Transverse colon (tissue), 4 donors: Measurements from ENCODE around the gene GDPGP1.

Experiments
- CTCF ChIP-seq, 5 experiments: fragments of 200-600 bp in 3 of 5; fragments of 450-650 bp in 2 of 5; sonication (generic) in 3 of 5; IDR thresholded peaks; 1 replicate in 2 of 5; 2 replicates in 3 of 5; pipeline ENCODE4 v1.5.1; 2016 to 2017; ENCODE audit warnings: antibody characterized with exemption in 5 of 5, inconsistent platforms in 3 of 5, mild to moderate bottlenecking in 2 of 5, moderate library complexity in 1 of 5
- POLR2A ChIP-seq: fragments of 450-650 bp; IDR thresholded peaks from one replicate; pipeline ENCODE4 v1.6.1; 2016; ENCODE audit warnings: antibody characterized with exemption, mild to moderate bottlenecking, moderate library complexity
- POLR2AphosphoS5 ChIP-seq, 3 donors: sonication (generic); formaldehyde crosslinking; IDR thresholded peaks; one replicate each; pipeline ENCODE4 v1.6.1; 2016; ENCODE audit warnings: antibody characterized with exemption in 3 of 3

DNA sequence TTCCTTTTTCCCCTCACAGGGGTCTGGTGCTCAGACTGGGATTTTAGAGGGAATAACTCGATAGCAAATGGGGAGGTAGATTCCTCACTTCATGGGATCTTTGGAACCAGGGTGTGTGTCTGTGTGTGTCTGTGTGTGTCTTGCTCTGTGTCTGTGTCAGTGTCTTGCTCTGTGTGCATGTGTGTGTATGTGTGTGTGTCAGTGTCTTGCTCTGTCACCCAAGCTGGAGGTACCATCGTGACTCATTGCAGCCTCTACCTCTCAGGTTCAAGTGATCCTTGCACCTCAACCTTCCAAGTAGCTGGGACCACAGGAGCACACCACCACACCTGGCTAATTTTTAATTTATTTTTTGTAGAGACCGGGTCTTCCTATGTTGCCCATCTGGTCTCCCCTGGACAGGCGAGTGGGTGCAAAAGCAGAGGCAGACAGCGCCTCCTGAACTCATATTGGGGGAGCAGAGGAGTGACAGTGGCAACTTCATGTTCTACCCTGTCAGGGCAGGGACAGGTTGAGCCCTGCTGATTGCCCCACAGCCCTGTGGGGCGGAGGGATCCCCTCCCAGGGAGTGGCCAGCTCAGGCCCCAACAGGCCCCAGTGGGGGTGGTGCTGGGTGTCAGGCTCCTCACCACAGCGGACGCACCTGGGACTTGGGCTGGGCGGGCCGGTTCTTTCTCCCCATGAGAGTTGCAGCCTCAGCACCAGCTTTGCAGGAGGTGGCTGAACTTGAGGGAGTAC lies 43.2 kb upstream of the GDPGP1 start:
- TF ChIP-seq CTCF (IDR thresholded peaks at IDR 0.05) (no peak), POLR2A (peak; percentile 31), POLR2AphosphoS5 (IDR thresholded peaks at IDR 0.05) (peak; percentile 36 to 48 (median 40))
